ENCODE data around the gene ERVW-1. TPM values are rescaled to one million over a fixed set of nuclear protein-coding genes. Genes with fewer than 3 reads are reported as not detected.

ERVW-1 gene
- total and polyA plus RNA-seq, 2 of the 13 experiments (the other 11 are each of a cell fraction or from before 2014, with no cell fraction given) = not detected

DNA sequence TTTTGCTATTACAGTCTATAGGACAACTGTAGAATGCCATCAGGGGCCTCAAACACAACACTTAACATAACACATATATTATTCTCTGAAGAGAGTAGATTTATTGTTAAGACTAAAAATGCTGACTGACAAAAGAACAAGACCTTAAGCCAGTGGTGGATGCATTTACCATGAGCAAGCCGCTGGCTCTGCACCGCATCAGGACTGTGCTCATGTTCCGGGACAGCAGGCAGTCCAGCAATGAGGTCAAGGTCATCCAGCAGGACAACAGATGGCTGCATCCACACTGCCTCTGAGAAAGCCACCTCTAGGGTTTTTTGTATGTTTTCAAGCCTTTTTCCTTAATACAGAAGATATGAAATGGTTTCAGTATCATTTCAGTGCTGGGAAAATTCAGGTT lies 26.8 kb upstream of the ERVW-1 start (continued):
- TF ChIP-seq, protein P1, sequence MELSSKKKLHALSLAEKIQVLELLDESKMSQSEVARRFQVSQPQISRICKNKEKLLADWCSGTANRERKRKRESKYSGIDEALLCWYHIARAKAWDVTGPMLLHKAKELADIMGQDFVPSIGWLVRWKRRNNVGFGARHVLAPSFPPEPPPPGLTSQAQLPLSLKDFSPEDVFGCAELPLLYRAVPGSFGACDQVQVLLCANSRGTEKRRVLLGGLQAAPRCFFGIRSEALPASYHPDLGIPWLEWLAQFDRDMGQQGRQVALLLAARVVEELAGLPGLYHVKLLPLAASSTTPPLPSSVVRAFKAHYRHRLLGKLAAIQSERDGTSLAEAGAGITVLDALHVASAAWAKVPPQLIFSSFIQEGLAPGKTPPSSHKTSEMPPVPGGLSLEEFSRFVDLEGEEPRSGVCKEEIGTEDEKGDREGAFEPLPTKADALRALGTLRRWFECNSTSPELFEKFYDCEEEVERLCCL (CRISPR knock-in tag; IDR thresholded peaks at IDR 0.05; ENCODE audit: borderline replicate concordance) = no peak
- TF ChIP-seq ZMYM4 (CRISPR knock-in tag; IDR thresholded peaks at IDR 0.05) (0 out of 2 replicates have a peak, but pooled peaks have one; percentile 29), HNRNPL (IDR thresholded peaks at IDR 0.05; ENCODE audit: low read depth, low read length) (no peak), MED1 (CRISPR knock-in tag; IDR thresholded peaks at IDR 0.05) (0 out of 2 replicates have a peak, but pooled peaks have one; percentile 28), GFI1 (CRISPR knock-in tag; IDR thresholded peaks at IDR 0.05; ENCODE audit: borderline replicate concordance) (no peak)
- TF ChIP-seq, protein P2, sequence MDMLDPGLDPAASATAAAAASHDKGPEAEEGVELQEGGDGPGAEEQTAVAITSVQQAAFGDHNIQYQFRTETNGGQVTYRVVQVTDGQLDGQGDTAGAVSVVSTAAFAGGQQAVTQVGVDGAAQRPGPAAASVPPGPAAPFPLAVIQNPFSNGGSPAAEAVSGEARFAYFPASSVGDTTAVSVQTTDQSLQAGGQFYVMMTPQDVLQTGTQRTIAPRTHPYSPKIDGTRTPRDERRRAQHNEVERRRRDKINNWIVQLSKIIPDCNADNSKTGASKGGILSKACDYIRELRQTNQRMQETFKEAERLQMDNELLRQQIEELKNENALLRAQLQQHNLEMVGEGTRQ (IDR thresholded peaks at IDR 0.05; ENCODE audit: low read depth, low read length) = no peak
- TF ChIP-seq, protein P2 (CRISPR knock-in tag; IDR thresholded peaks at IDR 0.05; ENCODE audit: borderline replicate concordance) = no peak
- TF ChIP-seq, protein P3, sequence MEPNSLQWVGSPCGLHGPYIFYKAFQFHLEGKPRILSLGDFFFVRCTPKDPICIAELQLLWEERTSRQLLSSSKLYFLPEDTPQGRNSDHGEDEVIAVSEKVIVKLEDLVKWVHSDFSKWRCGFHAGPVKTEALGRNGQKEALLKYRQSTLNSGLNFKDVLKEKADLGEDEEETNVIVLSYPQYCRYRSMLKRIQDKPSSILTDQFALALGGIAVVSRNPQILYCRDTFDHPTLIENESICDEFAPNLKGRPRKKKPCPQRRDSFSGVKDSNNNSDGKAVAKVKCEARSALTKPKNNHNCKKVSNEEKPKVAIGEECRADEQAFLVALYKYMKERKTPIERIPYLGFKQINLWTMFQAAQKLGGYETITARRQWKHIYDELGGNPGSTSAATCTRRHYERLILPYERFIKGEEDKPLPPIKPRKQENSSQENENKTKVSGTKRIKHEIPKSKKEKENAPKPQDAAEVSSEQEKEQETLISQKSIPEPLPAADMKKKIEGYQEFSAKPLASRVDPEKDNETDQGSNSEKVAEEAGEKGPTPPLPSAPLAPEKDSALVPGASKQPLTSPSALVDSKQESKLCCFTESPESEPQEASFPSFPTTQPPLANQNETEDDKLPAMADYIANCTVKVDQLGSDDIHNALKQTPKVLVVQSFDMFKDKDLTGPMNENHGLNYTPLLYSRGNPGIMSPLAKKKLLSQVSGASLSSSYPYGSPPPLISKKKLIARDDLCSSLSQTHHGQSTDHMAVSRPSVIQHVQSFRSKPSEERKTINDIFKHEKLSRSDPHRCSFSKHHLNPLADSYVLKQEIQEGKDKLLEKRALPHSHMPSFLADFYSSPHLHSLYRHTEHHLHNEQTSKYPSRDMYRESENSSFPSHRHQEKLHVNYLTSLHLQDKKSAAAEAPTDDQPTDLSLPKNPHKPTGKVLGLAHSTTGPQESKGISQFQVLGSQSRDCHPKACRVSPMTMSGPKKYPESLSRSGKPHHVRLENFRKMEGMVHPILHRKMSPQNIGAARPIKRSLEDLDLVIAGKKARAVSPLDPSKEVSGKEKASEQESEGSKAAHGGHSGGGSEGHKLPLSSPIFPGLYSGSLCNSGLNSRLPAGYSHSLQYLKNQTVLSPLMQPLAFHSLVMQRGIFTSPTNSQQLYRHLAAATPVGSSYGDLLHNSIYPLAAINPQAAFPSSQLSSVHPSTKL (CRISPR knock-in tag; IDR thresholded peaks at IDR 0.05) = 0 out of 2 replicates have a peak, but pooled peaks have one; percentile 46
- TF ChIP-seq, protein P4, sequence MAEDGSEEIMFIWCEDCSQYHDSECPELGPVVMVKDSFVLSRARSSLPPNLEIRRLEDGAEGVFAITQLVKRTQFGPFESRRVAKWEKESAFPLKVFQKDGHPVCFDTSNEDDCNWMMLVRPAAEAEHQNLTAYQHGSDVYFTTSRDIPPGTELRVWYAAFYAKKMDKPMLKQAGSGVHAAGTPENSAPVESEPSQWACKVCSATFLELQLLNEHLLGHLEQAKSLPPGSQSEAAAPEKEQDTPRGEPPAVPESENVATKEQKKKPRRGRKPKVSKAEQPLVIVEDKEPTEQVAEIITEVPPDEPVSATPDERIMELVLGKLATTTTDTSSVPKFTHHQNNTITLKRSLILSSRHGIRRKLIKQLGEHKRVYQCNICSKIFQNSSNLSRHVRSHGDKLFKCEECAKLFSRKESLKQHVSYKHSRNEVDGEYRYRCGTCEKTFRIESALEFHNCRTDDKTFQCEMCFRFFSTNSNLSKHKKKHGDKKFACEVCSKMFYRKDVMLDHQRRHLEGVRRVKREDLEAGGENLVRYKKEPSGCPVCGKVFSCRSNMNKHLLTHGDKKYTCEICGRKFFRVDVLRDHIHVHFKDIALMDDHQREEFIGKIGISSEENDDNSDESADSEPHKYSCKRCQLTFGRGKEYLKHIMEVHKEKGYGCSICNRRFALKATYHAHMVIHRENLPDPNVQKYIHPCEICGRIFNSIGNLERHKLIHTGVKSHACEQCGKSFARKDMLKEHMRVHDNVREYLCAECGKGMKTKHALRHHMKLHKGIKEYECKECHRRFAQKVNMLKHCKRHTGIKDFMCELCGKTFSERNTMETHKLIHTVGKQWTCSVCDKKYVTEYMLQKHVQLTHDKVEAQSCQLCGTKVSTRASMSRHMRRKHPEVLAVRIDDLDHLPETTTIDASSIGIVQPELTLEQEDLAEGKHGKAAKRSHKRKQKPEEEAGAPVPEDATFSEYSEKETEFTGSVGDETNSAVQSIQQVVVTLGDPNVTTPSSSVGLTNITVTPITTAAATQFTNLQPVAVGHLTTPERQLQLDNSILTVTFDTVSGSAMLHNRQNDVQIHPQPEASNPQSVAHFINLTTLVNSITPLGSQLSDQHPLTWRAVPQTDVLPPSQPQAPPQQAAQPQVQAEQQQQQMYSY (CRISPR knock-in tag; IDR thresholded peaks at IDR 0.05) = no peak
